Kidney (tissue), 14 donors: ENCODE data around the gene SNX25. TPM values are rescaled to one million over a fixed set of nuclear protein-coding genes. Genes with fewer than 3 reads are reported as not detected.
"Not testable (repeated sequence)": the region's sequence is repeated elsewhere in the genome, so short reads cannot be mapped to it uniquely, and the experiment has no call there.

Experiments used
- DNase-seq, 5 donors: peaks; one replicate each; pipeline ENCODE4 v3.0.0-alpha.2; 2013 to 2020
- FAIRE-seq: peaks from 2 replicates; lab custom pipeline; 2012; peaks lifted over from hg19 to GRCh38; lab: Jason Lieb, UNC
- H3K27ac ChIP-seq, 2 donors: one replicate each; pipeline ENCODE4 v1.7.0; 2013; ENCODE audit warnings: low read depth in 2 of 2, low read length in 2 of 2, inconsistent platforms in 1 of 2
- H3K27me3 ChIP-seq: one replicate; pipeline ENCODE4 v1.7.1; 2013; ENCODE audit warnings: low read length, inconsistent platforms; ENCODE audit not compliant: control insufficient read depth, insufficient read depth
- H3K36me3 ChIP-seq, 3 donors: one replicate each; pipeline versions ENCODE4 v1.7.0 to v1.7.1; 2013; ENCODE audit warnings: low read length in 3 of 3, control low read depth in 1 of 3, inconsistent platforms in 1 of 3; ENCODE audit not compliant: insufficient read depth in 3 of 3, control insufficient read depth in 2 of 3
- H3K4me1 ChIP-seq, 3 donors: one replicate each; pipeline versions ENCODE4 v1.7.0 to v1.7.1; 2013; ENCODE audit warnings: low read length in 3 of 3, inconsistent platforms in 1 of 3, low read depth in 1 of 3; ENCODE audit not compliant: control insufficient read depth in 2 of 3, insufficient read depth in 2 of 3
- H3K4me3 ChIP-seq, 3 donors: one replicate each; pipeline versions ENCODE4 v1.7.0 to v1.8.1; 2013; ENCODE audit warnings: low read length in 3 of 3, control low read depth in 1 of 3, inconsistent platforms in 1 of 3
- H3K9ac ChIP-seq, 3 donors: one replicate each; pipeline versions ENCODE4 v1.7.0 to v1.7.1; 2013; ENCODE audit warnings: low read length in 3 of 3, control low read depth in 1 of 3, inconsistent platforms in 1 of 3
- H3K9me3 ChIP-seq, 3 donors: one replicate each; pipeline versions ENCODE4 v1.7.0 to v1.7.1; 2013; ENCODE audit warnings: low read length in 3 of 3, control low read depth in 1 of 3, inconsistent platforms in 1 of 3; ENCODE audit not compliant: control insufficient read depth in 2 of 3, insufficient read depth in 1 of 3
- CTCF ChIP-seq: IDR thresholded peaks from 3 replicates; pipeline ENCODE4 v1.5.1; 2012; ENCODE audit warnings: mild to moderate bottlenecking, moderate library complexity, borderline replicate concordance; ENCODE audit not compliant: insufficient read depth; ENCODE audit errors: extremely low read depth
- intact Hi-C: fragments of 100-400 bp; cut with DNase I; formaldehyde crosslinking; loops from one replicate; pipeline ENCODE4 v1.11.1; 2022
- polyA plus RNA-seq: library from polyadenylated mRNA; stranded (reverse); fragments of 350-450 nt; fragmentation: Illumina TruSeq; extraction: RNeasy Lipid Tissue Mini Kit (QIAGEN cat#74804); gene quantifications from one replicate; pipeline ENCODE4 v1.2.3, GENCODE V29; 2014; ENCODE audit warnings: low read depth, low replicate concordance; ENCODE audit not compliant: insufficient read depth
- total RNA-seq: library from RNA; stranded (reverse); fragmentation: NEBNext Ultra II Directional; extraction: Animal tissue kit (Norgen Biotek cat#: 25700); gene quantifications from one replicate; pipeline ENCODE4 v1.2.1, GENCODE V29; 2021
- donor health status: control.
- donor health status: control.
- donor health status: control.
- donor health status: control.
- donor health status: control.
- donor health status: DM: yes; HTN: yes; CAD: no.
- donor health status: Normal renal cell carcinoma (clear cell type).

Gene SNX25
- total and polyA plus RNA-seq, 2 donors from 2014 or later: 8.9 to 19.4 TPM

GRCh38 chr4:185205697-185206342 is 3.6 kb upstream of the SNX25 start:
- no peak overlapping the region for H3K27ac ChIP-seq
- peaks cover 3 to 13% (median 6%) of the 10 kb centered on the region in 3 donors for H3K4me1 ChIP-seq
- intact Hi-C loops: no loop called here
- no peaks in the 10 kb centered on the region for H3K27me3 ChIP-seq
- DNase-seq (no peak), FAIRE-seq (no peak)
- H3K4me3 ChIP-seq: no peak overlapping the region
- no peak for TF ChIP-seq CTCF
- H3K9me3 ChIP-seq: no peaks in the 10 kb centered on the region
- no peak overlapping the region for H3K9ac ChIP-seq
- no peaks in the 10 kb centered on the region for H3K36me3 ChIP-seq

- FAIRE-seq: no peak
- Histone ChIP-seq H3K36me3 (no peaks in the 10 kb centered on the region), H3K9ac (no peak overlapping the region), H3K9me3 (no peaks in the 10 kb centered on the region), H3K4me1 (peaks cover 3 to 18% (median 6%) of the 10 kb centered on the region in 3 donors), H3K27ac (no peak overlapping the region), H3K4me3 (no peak overlapping the region), H3K27me3 (no peaks in the 10 kb centered on the region)
- peak in 1 of 5 donors; percentile 45 for DNase-seq
- no peak for TF ChIP-seq CTCF
- intact Hi-C loops: no loop called here
These were observed 1.9 kb upstream of the SNX25 start for GRCh38 chr4:185207466-185207865.

- DNase-seq, H3K36me3 ChIP-seq, H3K4me1 ChIP-seq, H3K9ac ChIP-seq, H3K27me3 ChIP-seq, H3K9me3 ChIP-seq, intact Hi-C loops, FAIRE-seq: not testable (repeated sequence)
- H3K27ac ChIP-seq: peak overlapping the region; percentile 71 to 78
- H3K4me3 ChIP-seq: peak overlapping the region in 1 of 3 donors; percentile 94
These were observed 379 bp downstream of the SNX25 start for GRCh38 chr4:185209852-185210101.

- Histone ChIP-seq H3K36me3 (no peaks in the 10 kb centered on the region), H3K4me3 (peak overlapping the region; percentile 94 to 97 (median 95)), H3K27me3 (no peaks in the 10 kb centered on the region), H3K4me1 (peaks cover 0 to 7% (median 0%) of the 10 kb centered on the region in 3 donors), H3K9ac (peak overlapping the region; percentile 41 to 90 (median 89)), H3K27ac (peak overlapping the region; percentile 71 to 78), H3K9me3 (no peaks in the 10 kb centered on the region)
- DNase-seq (peak; percentile 62 to 86 (median 75)), FAIRE-seq (no peak)
- no peak for TF ChIP-seq CTCF
- intact Hi-C loops: no loop called here
These were observed 944 bp downstream of the SNX25 start for GRCh38 chr4:185210102-185210981.
